HEK293T (cell line): ENCODE data around the gene TRAF6.

ENCODE experiments used
- CTCF ChIA-PET: fragments of 350-600 bp; formaldehyde crosslinking; extraction: SDS; loops from one replicate; lab custom pipeline; 2021; ENCODE audit warnings: antibody characterized with exemption, inconsistent platforms; lab: Yijun Ruan, JAX
- POLR2A ChIA-PET: fragments of 350-600 bp; formaldehyde crosslinking; extraction: SDS; loops from one replicate; lab custom pipeline; 2020; ENCODE audit warnings: antibody characterized with exemption, inconsistent platforms; lab: Yijun Ruan, JAX
- DNase-seq: peaks from one replicate; pipeline ENCODE4 v3.0.0; 2012; ENCODE audit warnings: mixed read lengths; ENCODE audit errors: extremely low spot score
- ARNT ChIP-seq: fragments of 450-650 bp; IDR thresholded peaks from 2 replicates; pipeline ENCODE4 v1.6.1; 2017; ENCODE audit warnings: mild to moderate bottlenecking
- BHLHE40 ChIP-seq: fragments of 450-650 bp; IDR thresholded peaks from 2 replicates; pipeline ENCODE4 v1.6.1; 2016; ENCODE audit warnings: mild to moderate bottlenecking, moderate library complexity, borderline replicate concordance
- CTBP1 ChIP-seq: fragments of 450-650 bp; IDR thresholded peaks from 2 replicates; pipeline ENCODE4 v1.6.1; 2016; ENCODE audit warnings: borderline replicate concordance
- ELF4 ChIP-seq: fragments of 450-650 bp; IDR thresholded peaks from 2 replicates; pipeline ENCODE4 v1.6.1; 2017; ENCODE audit warnings: antibody characterized with exemption
- FOXA1 ChIP-seq: fragments of 450-650 bp; IDR thresholded peaks from 2 replicates; pipeline ENCODE4 v1.6.1; 2016; ENCODE audit warnings: mild to moderate bottlenecking
- FOXK2 ChIP-seq: fragments of 450-650 bp; IDR thresholded peaks from 2 replicates; pipeline ENCODE4 v1.6.1; 2016; ENCODE audit warnings: mild to moderate bottlenecking
- FOXM1 ChIP-seq: fragments of 450-650 bp; IDR thresholded peaks from 2 replicates; pipeline ENCODE4 v1.6.1; 2017; ENCODE audit warnings: mild to moderate bottlenecking, borderline replicate concordance
- HDGF ChIP-seq: fragments of 450-650 bp; IDR thresholded peaks from 2 replicates; pipeline ENCODE4 v1.6.1; 2017; ENCODE audit warnings: antibody characterized with exemption, borderline replicate concordance
- L3MBTL2 ChIP-seq: fragments of 450-650 bp; conservative IDR thresholded peaks from 2 replicates; pipeline ENCODE4 v1.6.1; 2016; ENCODE audit warnings: mild to moderate bottlenecking
- LEF1 ChIP-seq: fragments of 450-650 bp; IDR thresholded peaks from 2 replicates; pipeline ENCODE4 v1.6.1; 2017; ENCODE audit warnings: mild to moderate bottlenecking, borderline replicate concordance
- NFRKB ChIP-seq: fragments of 450-650 bp; IDR thresholded peaks from 2 replicates; pipeline ENCODE4 v1.6.1; 2016; ENCODE audit warnings: mild to moderate bottlenecking, moderate library complexity
- SP1 ChIP-seq: fragments of 450-650 bp; IDR thresholded peaks from 2 replicates; pipeline ENCODE4 v1.6.1; 2017
- SUZ12 ChIP-seq: fragments of 450-650 bp; IDR thresholded peaks from 2 replicates; pipeline ENCODE4 v1.6.1; 2016; ENCODE audit warnings: mild to moderate bottlenecking
- TARDBP ChIP-seq: fragments of 450-650 bp; IDR thresholded peaks from 2 replicates; pipeline ENCODE4 v1.6.1; 2016
- ZNF384 ChIP-seq: fragments of 450-650 bp; IDR thresholded peaks from 2 replicates; pipeline ENCODE4 v1.6.1; 2016
- TF ChIP-seq, protein P1 (sequence below): fragments of 450-650 bp; IDR thresholded peaks from 2 replicates; pipeline ENCODE4 v1.6.1; 2016

The TRAF6 gene

GRCh38 chr11:36441610-36442208, 68.4 kb downstream of the TRAF6 start:
- no peak for DNase-seq
- POLR2A ChIA-PET = no interaction called here
- TF ChIP-seq LEF1 = no peak
- TF ChIP-seq SUZ12 = no peak
- TF ChIP-seq BHLHE40 = no peak
- TF ChIP-seq ZNF384 = no peak
- TF ChIP-seq ELF4 = no peak
- TF ChIP-seq FOXK2 = no peak
- TF ChIP-seq TARDBP = no peak
- TF ChIP-seq CTBP1 = no peak
- TF ChIP-seq, protein P1, sequence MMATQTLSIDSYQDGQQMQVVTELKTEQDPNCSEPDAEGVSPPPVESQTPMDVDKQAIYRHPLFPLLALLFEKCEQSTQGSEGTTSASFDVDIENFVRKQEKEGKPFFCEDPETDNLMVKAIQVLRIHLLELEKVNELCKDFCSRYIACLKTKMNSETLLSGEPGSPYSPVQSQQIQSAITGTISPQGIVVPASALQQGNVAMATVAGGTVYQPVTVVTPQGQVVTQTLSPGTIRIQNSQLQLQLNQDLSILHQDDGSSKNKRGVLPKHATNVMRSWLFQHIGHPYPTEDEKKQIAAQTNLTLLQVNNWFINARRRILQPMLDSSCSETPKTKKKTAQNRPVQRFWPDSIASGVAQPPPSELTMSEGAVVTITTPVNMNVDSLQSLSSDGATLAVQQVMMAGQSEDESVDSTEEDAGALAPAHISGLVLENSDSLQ = no peak
- no peak for TF ChIP-seq FOXM1
- no peak for TF ChIP-seq FOXA1
- no peak for TF ChIP-seq HDGF
- no peak for TF ChIP-seq NFRKB
- no peak for TF ChIP-seq L3MBTL2
- no peak for TF ChIP-seq SP1
- no peak for TF ChIP-seq ARNT
- CTCF ChIA-PET = no interaction called here

DNA sequence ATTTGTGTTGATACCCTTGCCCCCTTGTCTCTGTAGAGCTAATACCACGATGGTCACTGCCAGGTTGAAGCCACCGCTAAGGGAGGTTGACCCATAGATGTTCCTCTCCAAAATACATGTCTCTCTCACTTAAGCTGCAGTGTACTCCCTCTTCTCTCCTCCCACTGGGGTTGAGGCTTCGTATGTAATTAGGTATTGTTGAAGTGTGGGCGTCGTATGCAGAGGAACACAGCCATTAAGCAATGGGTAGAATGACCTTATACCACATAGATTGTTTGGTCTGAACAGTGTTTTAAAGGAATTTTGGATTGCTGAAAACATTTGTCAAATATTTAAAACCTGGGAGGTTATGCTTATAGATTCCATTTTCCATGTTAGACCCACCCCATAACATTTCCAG, 71.9 kb downstream of the TRAF6 start:
- ChIA-PET CTCF (no interaction called here), POLR2A (no interaction called here)
- no peak for DNase-seq
- no peak for TF ChIP-seq ARNT
- TF ChIP-seq LEF1 = no peak
- TF ChIP-seq FOXK2 = no peak
- no peak for TF ChIP-seq NFRKB
- no peak for TF ChIP-seq SP1
- no peak for TF ChIP-seq SUZ12
- TF ChIP-seq, protein P1 = no peak
- TF ChIP-seq L3MBTL2 = no peak

DNA sequence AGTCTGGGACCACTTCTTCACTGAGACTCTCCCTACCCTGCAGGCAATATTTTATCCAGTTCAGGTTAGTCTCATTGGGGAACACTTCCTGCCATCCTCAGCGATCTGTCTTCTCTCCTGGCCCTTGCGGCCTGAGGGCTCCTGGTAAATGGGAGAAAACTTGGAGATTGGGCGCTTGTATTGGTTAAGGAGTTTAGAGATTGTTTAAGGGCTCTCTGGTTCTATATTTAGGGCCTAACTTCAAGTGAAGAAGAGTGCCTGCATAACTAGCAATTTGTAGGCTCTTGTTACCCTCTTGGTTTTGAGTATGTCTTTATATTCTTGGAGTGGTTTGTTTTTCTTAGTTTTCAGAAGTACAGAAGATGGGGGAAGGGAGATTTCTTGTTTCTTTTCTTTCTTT, 72.7 kb downstream of the TRAF6 start:
- no peak for DNase-seq
- ChIA-PET CTCF (no interaction called here), POLR2A (no interaction called here)
- TF ChIP-seq FOXK2 (no peak), L3MBTL2 (no peak), BHLHE40 (no peak), NFRKB (no peak), CTBP1 (no peak), FOXM1 (no peak), FOXA1 (no peak), ARNT (no peak), TARDBP (no peak)
- TF ChIP-seq, protein P1 = no peak
